HG02571 (cell line): ENCODE results near the gene SMU1.
"Not testable (repeated sequence)": the region's sequence is repeated elsewhere in the genome, so short reads cannot be mapped to it uniquely, and the experiment has no call there.

ENCODE experiments used
- ATAC-seq: cut with Tn5 transposase; IDR thresholded peaks from one replicate; pipeline ENCODE4 v1.9.1; 2021; ENCODE audit warnings: mild to moderate bottlenecking, moderate library complexity; ENCODE audit not compliant: unreplicated experiment

The SMU1 gene

GRCh38 chr9:33014665-33015014, 61.8 kb downstream of the SMU1 start:
- ATAC-seq, result no peak

- no peak for ATAC-seq
Measured at GRCh38 chr9:33013962-33014664, 62.4 kb downstream of the SMU1 start.

- no peak for ATAC-seq
Measured at GRCh38 chr9:33012328-33013069, 64.0 kb downstream of the SMU1 start.

- no peak for ATAC-seq
Measured at GRCh38 chr9:33011831-33012230, 64.6 kb downstream of the SMU1 start.

- no peak for ATAC-seq
Measured at GRCh38 chr9:33007755-33008154, 68.7 kb downstream of the SMU1 start.

- ATAC-seq, result not testable (repeated sequence)
Measured at GRCh38 chr9:33005335-33005734, 71.1 kb downstream of the SMU1 start.

- not testable (repeated sequence) for ATAC-seq
Measured at GRCh38 chr9:33000682-33001055, 75.8 kb downstream of the SMU1 start.

GRCh38 chr9:32992595-32993238, 83.8 kb downstream of the SMU1 start:
- ATAC-seq, result no peak

GRCh38 chr9:32991897-32992594, 84.4 kb downstream of the SMU1 start:
- no peak for ATAC-seq
